Left lung (tissue), 10 donors: ENCODE results near the gene LEMD3. TPM values are rescaled to one million over a fixed set of nuclear protein-coding genes. Genes with fewer than 3 reads are reported as not detected.
A peak's percentile ranks its signal among the peaks of the same experiment; 100 is the strongest.

Experiments
- ATAC-seq: fragments of 200-7000 bp; cut with Tn5 transposase; one replicate; pipeline ENCODE4 v1.9.1; 2020; ENCODE audit warnings: moderate library complexity
- DNase-seq, 4 donors: peaks; one replicate each; pipeline ENCODE4 v3.0.0-alpha.2; 2013 to 2020
- H3K27ac ChIP-seq, 2 donors: fragments of 200-600 bp; sonication (generic) in 1 of 2; one replicate each; pipeline versions ENCODE4 v1.5.0 to v1.8.0; 2020 to 2021
- H3K27me3 ChIP-seq, 2 donors: fragments of 200-600 bp; sonication (generic) in 1 of 2; one replicate each; pipeline versions ENCODE4 v1.5.0 to v1.8.0; 2020 to 2021
- H3K36me3 ChIP-seq, 2 donors: fragments of 200-600 bp; sonication (generic) in 1 of 2; one replicate each; pipeline versions ENCODE4 v1.5.0 to v1.8.0; 2020 to 2021
- H3K4me1 ChIP-seq, 2 donors: fragments of 200-600 bp; one replicate each; pipeline ENCODE4 v1.8.0; 2021
- H3K4me3 ChIP-seq, 2 donors: fragments of 200-600 bp; sonication (generic) in 1 of 2; one replicate each; pipeline versions ENCODE4 v1.5.0 to v1.8.0; 2020 to 2021; ENCODE audit warnings: mild to moderate bottlenecking in 1 of 2
- H3K9me3 ChIP-seq, 2 donors: fragments of 200-600 bp; sonication (generic) in 1 of 2; one replicate each; pipeline versions ENCODE4 v1.5.0 to v1.8.0; 2020 to 2021
- CTCF ChIP-seq, 2 donors: fragments of 200-600 bp; sonication (generic) in 1 of 2; IDR thresholded peaks; one replicate each; pipeline versions ENCODE4 v1.5.0 to v1.8.0; 2021; ENCODE audit warnings: antibody characterized with exemption in 2 of 2
- intact Hi-C, 2 donors: fragments of 100-400 bp; cut with DNase I; formaldehyde crosslinking; loops; one replicate each; pipeline versions ENCODE4 v1.11.2 to v1.14.2; 2022
- polyA plus RNA-seq, 6 donors: library from polyadenylated mRNA; unstranded; fragments of 120-200 nt; gene quantifications; one replicate each; pipeline ENCODE4 v1.2.1, GENCODE V29; 2013; ENCODE audit not compliant: insufficient read length in 6 of 6
- total RNA-seq, 2 donors: library from RNA; stranded (reverse); fragmentation: NEBNext Ultra II Directional; extraction: Animal tissue kit (Norgen Biotek cat#: 25700); gene quantifications; one replicate each; pipeline ENCODE4 v1.2.1, GENCODE V29; 2021
- donor health status: DM: no; HTN: yes; CAD: no.
- donor health status: DM: no; HTN: no; CAD: no.

Gene LEMD3
- total and polyA plus RNA-seq, 8 donors: 26.5 to 47.0 (median 43.1) TPM

GRCh38 chr12:65276916-65277530 is 107.6 kb downstream of the LEMD3 start:
- no peaks in the 10 kb centered on the region for H3K9me3 ChIP-seq
- no peak overlapping the region for H3K27ac ChIP-seq
- no peak for TF ChIP-seq CTCF (IDR thresholded peaks at IDR 0.05)
- H3K27me3 ChIP-seq: peaks cover 0 to 23% of the 10 kb centered on the region in 2 donors
- peaks cover 0 to 25% of the 10 kb centered on the region in 2 donors for H3K4me1 ChIP-seq
- DNase-seq (no peak), ATAC-seq (no peak)
- no peaks in the 10 kb centered on the region for H3K36me3 ChIP-seq
- intact Hi-C loops: no loop called here
- H3K4me3 ChIP-seq: no peak overlapping the region

- no peak for ATAC-seq
- no peak for DNase-seq
- TF ChIP-seq CTCF (IDR thresholded peaks at IDR 0.05): no peak
- H3K9me3 ChIP-seq: no peaks in the 10 kb centered on the region
- H3K4me3 ChIP-seq: peak overlapping the region; percentile 67 to 79
- intact Hi-C loops: no loop called here
- no peaks in the 10 kb centered on the region for H3K36me3 ChIP-seq
- peaks cover 0 to 26% of the 10 kb centered on the region in 2 donors for H3K4me1 ChIP-seq
- peaks cover 0 to 23% of the 10 kb centered on the region in 2 donors for H3K27me3 ChIP-seq
- H3K27ac ChIP-seq: peak overlapping the region in 1 of 2 donors; percentile 83
Measured at GRCh38 chr12:65277994-65278575, 108.7 kb downstream of the LEMD3 start.

- intact Hi-C loops: no loop called here
- no peak for TF ChIP-seq CTCF (IDR thresholded peaks at IDR 0.05)
- DNase-seq: peak; percentile 72 to 91 (median 80)
- peaks cover 0 to 26% of the 10 kb centered on the region in 2 donors for H3K4me1 ChIP-seq
- peaks cover 0 to 23% of the 10 kb centered on the region in 2 donors for H3K27me3 ChIP-seq
- peak within 1 kb of the TSS; percentile 67 to 79 for H3K4me3 ChIP-seq
- no peaks in the 10 kb centered on the region for H3K9me3 ChIP-seq
- peak; percentile 95 for ATAC-seq
- no peaks in the 10 kb centered on the region for H3K36me3 ChIP-seq
- peak within 1 kb of the TSS; percentile 83 to 88 for H3K27ac ChIP-seq
Measured at GRCh38 chr12:65278576-65279368, 109.4 kb downstream of the LEMD3 start, which contains the start of gene MSRB3. TSS of gene MSRB3 (plus strand) at chr12:65278683. CDS start at chr12:65308580, 29,897 bp downstream.

- H3K9me3 ChIP-seq: no peaks in the 10 kb centered on the region
- TF ChIP-seq CTCF (IDR thresholded peaks at IDR 0.05): no peak
- peaks cover 0 to 26% of the 10 kb centered on the region in 2 donors for H3K4me1 ChIP-seq
- H3K36me3 ChIP-seq: no peaks in the 10 kb centered on the region
- peak in 2 of 4 donors; percentile 32 to 44 for DNase-seq
- H3K27me3 ChIP-seq: peaks cover 0 to 23% of the 10 kb centered on the region in 2 donors
- peak overlapping the region; percentile 83 to 88 for H3K27ac ChIP-seq
- H3K4me3 ChIP-seq: peak overlapping the region; percentile 67 to 79
- no peak for ATAC-seq
- intact Hi-C loops: no loop called here
Measured at GRCh38 chr12:65279369-65280112, 110.2 kb downstream of the LEMD3 start.
